Stomach (tissue), 9 donors: ENCODE data around the gene MTERF1. TPM values are rescaled to one million over a fixed set of nuclear protein-coding genes. Genes with fewer than 3 reads are reported as not detected.

Experiments used
- DNase-seq, 2 donors: peaks; one replicate each; pipeline versions ENCODE4 v3.0.0 to v3.0.0-alpha.2; 2013 to 2019
- H3K27ac ChIP-seq, 5 donors: fragments of 200-600 bp in 4 of 5; sonication (generic) in 4 of 5; one replicate each; pipeline ENCODE4 v1.5.1; 2013 to 2019; ENCODE audit warnings: mild to moderate bottlenecking in 1 of 5, moderate library complexity in 1 of 5
- H3K27me3 ChIP-seq, 3 donors: fragments of 200-600 bp; sonication (generic); one replicate each; pipeline ENCODE4 v1.5.1; 2017 to 2019; ENCODE audit warnings: mixed run types in 1 of 3
- H3K36me3 ChIP-seq, 4 donors: fragments of 200-600 bp; sonication (generic); 1 replicate in 3 of 4; 2 replicates in 1 of 4; pipeline ENCODE4 v1.5.1; 2016 to 2019
- H3K4me1 ChIP-seq, 4 donors: fragments of 200-600 bp; sonication (generic); one replicate each; pipeline ENCODE4 v1.5.1; 2016 to 2019
- H3K4me3 ChIP-seq, 4 donors: fragments of 200-600 bp; sonication (generic) in 3 of 4; one replicate each; pipeline ENCODE4 v1.5.1; 2016 to 2019; ENCODE audit warnings: mild to moderate bottlenecking in 1 of 4
- H3K9me3 ChIP-seq, 4 donors: fragments of 200-600 bp; sonication (generic); one replicate each; pipeline ENCODE4 v1.5.1; 2016 to 2019
- EP300 ChIP-seq: sonication (generic); formaldehyde crosslinking; IDR thresholded peaks from one replicate; pipeline ENCODE4 v1.6.1; 2017; ENCODE audit warnings: antibody characterized with exemption
- POLR2A ChIP-seq, 4 donors: fragments of 450-650 bp; IDR thresholded peaks; one replicate each; pipeline ENCODE4 v1.6.1; 2016; ENCODE audit warnings: antibody characterized with exemption in 4 of 4, control low read depth in 2 of 4, mild to moderate bottlenecking in 1 of 4, moderate library complexity in 1 of 4
- POLR2AphosphoS5 ChIP-seq, 3 donors: sonication (generic); formaldehyde crosslinking; IDR thresholded peaks; one replicate each; pipeline ENCODE4 v1.6.1; 2016; ENCODE audit warnings: antibody characterized with exemption in 3 of 3
- WGBS, 5 donors: extraction: QIAGEN DNeasy Blood & Tissue Kit in 3 of 5; methylation state at CpG; one replicate each; pipeline versions ENCODE4 v1.1.5 to v1.1.7; 2013 to 2018; 5-methylcytosine and 5-hydroxymethylcytosine counted together
- intact Hi-C: fragments of 100-400 bp; cut with DNase I; formaldehyde crosslinking; loops from one replicate; pipeline ENCODE4 v1.15.1; 2023; ENCODE audit warnings: low total_unique reads
- polyA plus RNA-seq, 3 donors: library from polyadenylated mRNA; stranded (reverse); fragments of 200-250 nt; gene quantifications; one replicate each; pipeline ENCODE4 v1.2.3, GENCODE V29; 2013
- total RNA-seq, 5 donors: library from RNA; depleted of rRNA; stranded (reverse); fragments of >200 nt; gene quantifications; one replicate each; pipeline versions ENCODE4 v1.1.0 to v1.2.3, GENCODE V29; 2014 to 2016
- TF ChIP-seq, protein P1 (sequence below), 7 experiments: fragments of 450-650 bp in 4 of 7; fragments of 200-600 bp in 3 of 7; sonication (generic) in 3 of 7; IDR thresholded peaks; one replicate each; pipeline ENCODE4 v1.5.1; 2016 to 2019; ENCODE audit warnings: antibody characterized with exemption in 7 of 7, control low read depth in 2 of 7, mild to moderate bottlenecking in 1 of 7
- donor health status: healthy with polysubstance abuse.
- donor health status: Bipolar disorder and iron deficiency.
- donor health status: healthy.

MTERF1 gene
- total and polyA plus RNA-seq, 8 donors, result 1.2 to 19.0 (median 7.8) TPM

DNA sequence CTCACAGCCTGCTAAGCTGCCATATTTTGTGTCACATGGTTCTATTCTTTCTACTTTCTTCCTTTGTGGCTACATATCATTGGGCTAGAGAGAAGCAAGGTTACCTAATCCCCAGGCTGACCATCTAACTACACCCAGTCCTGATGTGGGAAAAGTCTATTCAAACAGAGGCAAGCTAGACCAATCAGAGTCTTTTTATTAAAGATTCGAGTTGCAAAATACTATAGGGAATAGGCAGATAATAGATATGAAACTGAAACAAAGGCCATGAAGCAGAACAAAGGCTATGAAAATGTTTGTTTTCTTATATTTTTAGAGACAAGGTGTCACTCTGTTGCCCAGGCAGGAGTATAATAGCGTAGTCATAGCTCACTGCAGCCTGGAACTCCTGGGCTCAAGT is 36.7 kb downstream of the MTERF1 start:
- Histone ChIP-seq H3K27me3 (no peaks in the 10 kb centered on the region), H3K9me3 (peaks cover 0 to 16% (median 4%) of the 10 kb centered on the region in 4 donors), H3K4me1 (no peaks in the 10 kb centered on the region), H3K27ac (no peak overlapping the region), H3K36me3 (no peaks in the 10 kb centered on the region), H3K4me3 (no peak overlapping the region)
- whole genome bisulfite sequencing, 5 donors, result 77 to 86% (median 82%) methylated on average over 2 of the region's 2 CpGs
- TF ChIP-seq POLR2AphosphoS5 (IDR thresholded peaks at IDR 0.05), result no peak
- no peak for TF ChIP-seq EP300
- TF ChIP-seq, protein P1, sequence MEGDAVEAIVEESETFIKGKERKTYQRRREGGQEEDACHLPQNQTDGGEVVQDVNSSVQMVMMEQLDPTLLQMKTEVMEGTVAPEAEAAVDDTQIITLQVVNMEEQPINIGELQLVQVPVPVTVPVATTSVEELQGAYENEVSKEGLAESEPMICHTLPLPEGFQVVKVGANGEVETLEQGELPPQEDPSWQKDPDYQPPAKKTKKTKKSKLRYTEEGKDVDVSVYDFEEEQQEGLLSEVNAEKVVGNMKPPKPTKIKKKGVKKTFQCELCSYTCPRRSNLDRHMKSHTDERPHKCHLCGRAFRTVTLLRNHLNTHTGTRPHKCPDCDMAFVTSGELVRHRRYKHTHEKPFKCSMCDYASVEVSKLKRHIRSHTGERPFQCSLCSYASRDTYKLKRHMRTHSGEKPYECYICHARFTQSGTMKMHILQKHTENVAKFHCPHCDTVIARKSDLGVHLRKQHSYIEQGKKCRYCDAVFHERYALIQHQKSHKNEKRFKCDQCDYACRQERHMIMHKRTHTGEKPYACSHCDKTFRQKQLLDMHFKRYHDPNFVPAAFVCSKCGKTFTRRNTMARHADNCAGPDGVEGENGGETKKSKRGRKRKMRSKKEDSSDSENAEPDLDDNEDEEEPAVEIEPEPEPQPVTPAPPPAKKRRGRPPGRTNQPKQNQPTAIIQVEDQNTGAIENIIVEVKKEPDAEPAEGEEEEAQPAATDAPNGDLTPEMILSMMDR (IDR thresholded peaks at IDR 0.05), result no peak
- TF ChIP-seq POLR2A (IDR thresholded peaks at IDR 0.05), result no peak
- intact Hi-C loops, result no loop called here
- no peak for DNase-seq

DNA sequence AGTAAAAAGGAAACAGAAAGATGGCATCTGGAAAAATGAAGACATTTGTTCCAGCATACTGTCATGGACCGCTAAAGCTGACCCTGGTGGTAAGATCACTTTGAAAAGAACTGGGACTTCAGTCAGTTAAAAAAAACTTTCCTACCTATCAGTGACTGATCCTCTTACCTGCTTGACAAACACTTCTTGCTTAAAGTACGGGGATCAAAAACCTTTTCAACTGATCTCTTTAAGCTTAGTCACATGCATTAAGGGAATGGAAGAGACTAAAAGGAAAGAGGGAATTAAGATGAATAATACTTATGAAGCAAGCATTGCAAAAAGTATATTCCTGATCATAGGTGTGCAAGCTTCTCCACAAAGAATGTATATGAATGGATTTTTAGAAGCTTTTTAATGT is 42.1 kb downstream of the MTERF1 start:
- no peaks in the 10 kb centered on the region for H3K27me3 ChIP-seq
- H3K27ac ChIP-seq, result no peak overlapping the region
- peaks cover 0 to 16% (median 4%) of the 10 kb centered on the region in 4 donors for H3K9me3 ChIP-seq
- TF ChIP-seq, protein P1 (IDR thresholded peaks at IDR 0.05), result no peak
- TF ChIP-seq POLR2A (IDR thresholded peaks at IDR 0.05) (no peak), EP300 (no peak), POLR2AphosphoS5 (IDR thresholded peaks at IDR 0.05) (no peak)
- no peak overlapping the region for H3K4me3 ChIP-seq
- intact Hi-C loops, result no loop called here
- peaks cover 0 to 5% (median 0%) of the 10 kb centered on the region in 4 donors for H3K4me1 ChIP-seq
- no peak for DNase-seq
- 80 to 89% (median 87%) methylated on average over 2 of the region's 2 CpGs for WGBS, 5 donors
- H3K36me3 ChIP-seq, result no peaks in the 10 kb centered on the region

DNA sequence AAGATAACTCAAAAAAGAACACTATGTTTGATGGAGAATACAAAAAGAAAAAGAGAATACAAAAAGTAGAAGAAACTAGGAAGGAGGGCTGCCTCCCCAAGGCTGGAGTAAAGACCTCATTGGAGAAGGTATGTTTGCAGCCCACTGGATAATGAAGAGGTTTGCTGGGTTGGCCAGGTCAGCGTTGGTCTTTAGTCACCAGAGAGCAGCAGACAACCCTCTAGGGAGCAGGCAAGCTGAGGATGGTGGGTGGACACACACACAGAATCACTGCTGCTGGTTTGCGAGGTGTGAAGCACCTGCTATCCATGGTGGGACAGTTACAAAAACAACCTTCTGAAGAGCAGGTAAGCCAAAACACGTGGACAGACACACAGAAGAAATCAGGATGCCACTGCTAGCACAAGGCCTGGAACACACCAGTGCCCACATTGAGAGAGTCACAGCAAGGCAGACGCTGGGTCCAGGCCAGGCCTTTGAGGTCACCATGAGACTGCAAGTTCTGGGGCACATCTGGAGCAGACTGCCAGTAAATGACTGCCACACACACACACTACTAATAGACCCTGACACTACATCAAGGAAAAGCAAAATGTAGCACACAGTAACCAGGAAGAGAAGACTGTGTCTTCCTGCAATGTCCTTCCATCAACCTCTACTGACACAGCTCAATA is 43.0 kb downstream of the MTERF1 start:
- Histone ChIP-seq H3K27ac (no peak overlapping the region), H3K9me3 (peaks cover 0 to 12% (median 3%) of the 10 kb centered on the region in 4 donors), H3K4me3 (no peak overlapping the region), H3K27me3 (no peaks in the 10 kb centered on the region), H3K4me1 (peaks cover 0 to 5% (median 0%) of the 10 kb centered on the region in 4 donors), H3K36me3 (no peaks in the 10 kb centered on the region)
- intact Hi-C loops, result no loop called here
- TF ChIP-seq EP300, result no peak
- TF ChIP-seq, protein P1 (IDR thresholded peaks at IDR 0.05), result no peak
- no peak for TF ChIP-seq POLR2A (IDR thresholded peaks at IDR 0.05)
- no peak for TF ChIP-seq POLR2AphosphoS5 (IDR thresholded peaks at IDR 0.05)
- DNase-seq, result no peak
- 78 to 90% (median 82%) methylated on average over 3 to 4 of the region's 4 CpGs for WGBS, 5 donors

GRCh38 chr7:91835826-91836368 is 44.6 kb downstream of the MTERF1 start:
- Histone ChIP-seq H3K27me3 (no peaks in the 10 kb centered on the region), H3K9me3 (no peaks in the 10 kb centered on the region), H3K27ac (no peak overlapping the region), H3K36me3 (no peaks in the 10 kb centered on the region), H3K4me3 (no peak overlapping the region), H3K4me1 (peaks cover 0 to 5% (median 0%) of the 10 kb centered on the region in 4 donors)
- TF ChIP-seq, protein P1 (IDR thresholded peaks at IDR 0.05), result no peak
- intact Hi-C loops, result no loop called here
- 65 to 76% (median 74%) methylated on average over 2 of the region's 2 CpGs for WGBS, 5 donors
- peak in 1 of 2 donors; percentile 24 for DNase-seq
